GM19463 (cell line): ENCODE results near the gene AK2.
"Not testable (repeated sequence)": the region's sequence is repeated elsewhere in the genome, so short reads cannot be mapped to it uniquely, and the experiment has no call there.

Experiments used
- ATAC-seq: cut with Tn5 transposase; IDR thresholded peaks from one replicate; pipeline ENCODE4 v1.9.1; 2021; ENCODE audit warnings: mild to moderate bottlenecking, moderate library complexity; ENCODE audit not compliant: unreplicated experiment

The AK2 gene

GRCh38 chr1:33002006-33002405 lies 34.7 kb downstream of the AK2 start:
- ATAC-seq: no peak

- no peak for ATAC-seq
Measured at GRCh38 chr1:33001282-33001681, 35.4 kb downstream of the AK2 start.

- no peak for ATAC-seq
Measured at GRCh38 chr1:33000427-33001026, 36.2 kb downstream of the AK2 start.

GRCh38 chr1:32998997-32999396 lies 37.7 kb downstream of the AK2 start:
- no peak for ATAC-seq

- ATAC-seq: no peak
Measured at GRCh38 chr1:32998064-32998463, 38.6 kb downstream of the AK2 start.

GRCh38 chr1:32997381-32997891 lies 39.2 kb downstream of the AK2 start:
- ATAC-seq: no peak

GRCh38 chr1:32993324-32993636 lies 43.4 kb downstream of the AK2 start:
- not testable (repeated sequence) for ATAC-seq

- peak; percentile 84 for ATAC-seq
Measured at GRCh38 chr1:32992489-32993323, 44.0 kb downstream of the AK2 start.

- peak; percentile 5 for ATAC-seq
Measured at GRCh38 chr1:32991819-32992488, 44.7 kb downstream of the AK2 start.

- no peak for ATAC-seq
Measured at GRCh38 chr1:32991386-32991785, 45.3 kb downstream of the AK2 start.

- no peak for ATAC-seq
Measured at GRCh38 chr1:32990887-32991286, 45.8 kb downstream of the AK2 start.

- ATAC-seq: no peak
Measured at GRCh38 chr1:32989160-32990050, 47.3 kb downstream of the AK2 start.

GRCh38 chr1:32988665-32989064 lies 48.0 kb downstream of the AK2 start:
- ATAC-seq: no peak

GRCh38 chr1:32985226-32985625 lies 51.5 kb downstream of the AK2 start:
- no peak for ATAC-seq

GRCh38 chr1:32984455-32985171 lies 52.1 kb downstream of the AK2 start:
- ATAC-seq: no peak

- ATAC-seq: no peak
Measured at GRCh38 chr1:32984090-32984454, 52.6 kb downstream of the AK2 start.

- ATAC-seq: no peak
Measured at GRCh38 chr1:32983020-32983419, 53.7 kb downstream of the AK2 start.

- ATAC-seq: peak; percentile 90
Measured at GRCh38 chr1:32981003-32981901, 55.4 kb downstream of the AK2 start.

- no peak for ATAC-seq
Measured at GRCh38 chr1:32980080-32980479, 56.6 kb downstream of the AK2 start.
